Lung (tissue), 12 donors: ENCODE measurements around the gene RBSN. TPM values are rescaled to one million over a fixed set of nuclear protein-coding genes. Genes with fewer than 3 reads are reported as not detected.

ENCODE experiments used
- ATAC-seq: fragments of 200-7000 bp; cut with Tn5 transposase; one replicate; pipeline ENCODE4 v1.9.1; 2020; ENCODE audit warnings: moderate number of reproducible peaks; ENCODE audit not compliant: insufficient read depth, low FRiP score
- DNase-seq, 3 donors: peaks; one replicate each; pipeline ENCODE4 v3.0.0-alpha.2; 2013 to 2017
- H3K27ac ChIP-seq, 2 donors: one replicate each; pipeline ENCODE4 v1.5.1; 2013; ENCODE audit warnings: mild to moderate bottlenecking in 2 of 2, moderate library complexity in 2 of 2, control low read depth in 1 of 2, inconsistent platforms in 1 of 2, low read depth in 1 of 2, low read length in 1 of 2
- H3K27me3 ChIP-seq, 3 donors: one replicate each; pipeline ENCODE4 v1.5.1; 2013; ENCODE audit warnings: low read length in 2 of 3; ENCODE audit not compliant: control insufficient read depth in 3 of 3, insufficient read depth in 3 of 3
- H3K36me3 ChIP-seq, 4 donors: one replicate each; pipeline ENCODE4 v1.5.1; 2013; ENCODE audit warnings: low read length in 4 of 4, mild to moderate bottlenecking in 1 of 4, moderate library complexity in 1 of 4; ENCODE audit not compliant: control insufficient read depth in 4 of 4, insufficient read depth in 4 of 4
- H3K4me1 ChIP-seq, 5 donors: one replicate each; pipeline ENCODE4 v1.5.1; 2013; ENCODE audit warnings: low read length in 5 of 5, mild to moderate bottlenecking in 2 of 5, moderate library complexity in 1 of 5; ENCODE audit not compliant: control insufficient read depth in 5 of 5, insufficient read depth in 5 of 5
- H3K4me3 ChIP-seq: one replicate; pipeline ENCODE4 v1.5.1; 2013; ENCODE audit warnings: mild to moderate bottlenecking, control low read depth, moderate library complexity
- H3K9ac ChIP-seq, 2 donors: one replicate each; pipeline ENCODE4 v1.5.1; 2013; ENCODE audit warnings: low read length in 2 of 2, control low read depth in 1 of 2; ENCODE audit not compliant: insufficient read depth in 1 of 2
- H3K9me3 ChIP-seq, 4 donors: one replicate each; pipeline ENCODE4 v1.5.1; 2013; ENCODE audit warnings: low read length in 3 of 4, mild to moderate bottlenecking in 1 of 4, moderate library complexity in 1 of 4; ENCODE audit not compliant: control insufficient read depth in 4 of 4, insufficient read depth in 3 of 4
- WGBS, 2 donors: extraction: QIAGEN DNeasy Blood & Tissue Kit; methylation state at CpG; one replicate each; pipeline ENCODE4 v1.1.7; 2013; 5-methylcytosine and 5-hydroxymethylcytosine counted together
- polyA plus RNA-seq, 2 donors: library from polyadenylated mRNA; stranded (reverse); fragments of 200-250 nt; gene quantifications; one replicate each; pipeline ENCODE4 v1.2.1, GENCODE V29; 2013
- total RNA-seq, 2 donors: library from RNA; depleted of rRNA in 1 of 2; stranded (reverse); fragments of >200 nt in 1 of 2; gene quantifications; one replicate each; pipeline ENCODE4 v1.2.1, GENCODE V29; 2014 to 2021
- TF ChIP-seq, protein P1 (sequence below): IDR thresholded peaks from 2 replicates; pipeline ENCODE4 v1.5.1; 2012; ENCODE audit warnings: mild to moderate bottlenecking; ENCODE audit errors: control extremely low read depth, extremely low read depth
- donor health status: control.
- donor health status: control.
- donor health status: Bipolar disorder and iron deficiency.
- donor health status: healthy.
- donor health status: DM: yes; HTN: yes; CAD: no.

The RBSN gene
- total and polyA plus RNA-seq, 4 donors: 7.9 to 33.8 (median 17.4) TPM

- no peaks in the 10 kb centered on the region for H3K27me3 ChIP-seq
- TF ChIP-seq, protein P1, sequence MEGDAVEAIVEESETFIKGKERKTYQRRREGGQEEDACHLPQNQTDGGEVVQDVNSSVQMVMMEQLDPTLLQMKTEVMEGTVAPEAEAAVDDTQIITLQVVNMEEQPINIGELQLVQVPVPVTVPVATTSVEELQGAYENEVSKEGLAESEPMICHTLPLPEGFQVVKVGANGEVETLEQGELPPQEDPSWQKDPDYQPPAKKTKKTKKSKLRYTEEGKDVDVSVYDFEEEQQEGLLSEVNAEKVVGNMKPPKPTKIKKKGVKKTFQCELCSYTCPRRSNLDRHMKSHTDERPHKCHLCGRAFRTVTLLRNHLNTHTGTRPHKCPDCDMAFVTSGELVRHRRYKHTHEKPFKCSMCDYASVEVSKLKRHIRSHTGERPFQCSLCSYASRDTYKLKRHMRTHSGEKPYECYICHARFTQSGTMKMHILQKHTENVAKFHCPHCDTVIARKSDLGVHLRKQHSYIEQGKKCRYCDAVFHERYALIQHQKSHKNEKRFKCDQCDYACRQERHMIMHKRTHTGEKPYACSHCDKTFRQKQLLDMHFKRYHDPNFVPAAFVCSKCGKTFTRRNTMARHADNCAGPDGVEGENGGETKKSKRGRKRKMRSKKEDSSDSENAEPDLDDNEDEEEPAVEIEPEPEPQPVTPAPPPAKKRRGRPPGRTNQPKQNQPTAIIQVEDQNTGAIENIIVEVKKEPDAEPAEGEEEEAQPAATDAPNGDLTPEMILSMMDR: no peak
- no peak overlapping the region for H3K27ac ChIP-seq
- 52 to 69% methylated on average over 6 of the region's 6 CpGs for WGBS, 2 donors
- H3K4me1 ChIP-seq: no peaks in the 10 kb centered on the region
- no peak for ATAC-seq
- DNase-seq: no peak
- H3K9ac ChIP-seq: no peak overlapping the region
- no peaks in the 10 kb centered on the region for H3K9me3 ChIP-seq
- H3K4me3 ChIP-seq: no peak overlapping the region
- H3K36me3 ChIP-seq: no peaks in the 10 kb centered on the region
Measured at GRCh38 chr3:15113471-15113870, 14.5 kb upstream of the RBSN start.

DNA sequence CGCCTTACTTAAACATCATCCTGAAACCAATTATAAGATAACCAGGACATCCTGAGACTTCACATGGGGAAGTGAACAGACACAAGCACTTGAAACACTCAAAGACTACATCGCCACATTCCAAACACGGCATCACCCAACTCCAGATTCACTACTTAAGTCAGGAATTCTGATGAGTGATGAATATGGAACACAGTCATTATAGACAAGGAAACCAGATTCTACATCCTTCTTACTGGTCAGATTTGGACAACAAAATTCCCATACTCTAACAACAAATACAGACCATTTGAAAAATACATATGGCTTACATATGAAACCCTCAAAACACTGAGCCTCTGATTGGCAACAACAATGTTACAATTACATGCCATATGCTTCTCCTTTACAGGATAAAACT is 13.1 kb upstream of the RBSN start:
- WGBS, 2 donors: 75 to 85% methylated on average over 3 of the region's 3 CpGs

DNA sequence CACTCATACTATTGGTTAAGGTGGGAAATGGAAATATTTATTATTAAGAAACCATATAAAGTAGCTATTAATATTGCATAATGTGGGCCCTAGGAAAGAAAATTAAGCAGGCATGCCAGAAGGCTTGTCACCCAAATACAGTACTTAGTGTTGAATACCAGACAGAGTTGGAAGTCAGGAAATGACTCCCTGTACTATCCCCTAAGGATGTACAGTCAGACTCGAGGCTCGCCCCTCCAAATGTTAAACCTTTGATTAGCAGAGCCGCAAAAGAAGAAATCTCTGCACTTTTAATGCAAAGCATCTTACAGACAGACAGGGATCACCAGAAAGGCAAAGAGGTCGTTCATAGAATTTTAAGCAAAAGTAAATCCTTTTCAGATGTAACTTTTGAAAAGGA is 11.3 kb upstream of the RBSN start:
- H3K9ac ChIP-seq: no peak overlapping the region
- no peak for DNase-seq
- no peak overlapping the region for H3K27ac ChIP-seq
- WGBS, 2 donors: 78 to 79% methylated on average over 4 of the region's 4 CpGs
- no peaks in the 10 kb centered on the region for H3K36me3 ChIP-seq
- TF ChIP-seq, protein P1: no peak
- H3K4me1 ChIP-seq: no peaks in the 10 kb centered on the region
- ATAC-seq: no peak
- H3K4me3 ChIP-seq: no peak overlapping the region
- H3K9me3 ChIP-seq: no peaks in the 10 kb centered on the region
- H3K27me3 ChIP-seq: no peaks in the 10 kb centered on the region

More for the DNA sequence above, 13.1 kb upstream of the RBSN start:
- ATAC-seq (no peak), DNase-seq (no peak)
- no peaks in the 10 kb centered on the region for H3K27me3 ChIP-seq
- H3K27ac ChIP-seq: no peak overlapping the region
- no peak overlapping the region for H3K4me3 ChIP-seq
- TF ChIP-seq, protein P1: no peak
- no peaks in the 10 kb centered on the region for H3K4me1 ChIP-seq
- no peak overlapping the region for H3K9ac ChIP-seq
- H3K36me3 ChIP-seq: no peaks in the 10 kb centered on the region
- H3K9me3 ChIP-seq: no peaks in the 10 kb centered on the region

GRCh38 chr3:15108869-15109268 is 9.9 kb upstream of the RBSN start:
- H3K4me1 ChIP-seq: no peaks in the 10 kb centered on the region
- TF ChIP-seq, protein P1: no peak
- no peak overlapping the region for H3K9ac ChIP-seq
- no peak for ATAC-seq
- no peak overlapping the region for H3K27ac ChIP-seq
- no peak for DNase-seq
- no peak overlapping the region for H3K4me3 ChIP-seq
- H3K36me3 ChIP-seq: no peaks in the 10 kb centered on the region
- H3K9me3 ChIP-seq: no peaks in the 10 kb centered on the region
- WGBS, 2 donors: 83 to 90% methylated on average over 4 of the region's 4 CpGs
- H3K27me3 ChIP-seq: no peaks in the 10 kb centered on the region
